K562 (cell line): ENCODE measurements around the gene MIER2.

Experiments used
- BCL6 ChIP-seq: fragments of 250-450 bp; sonication (Bioruptor Pico); IDR thresholded peaks from 2 replicates; pipeline ENCODE4 v1.4.0; 2020
- CHD1 ChIP-seq: fragments of 200-600 bp; sonication (generic); IDR thresholded peaks from one replicate; pipeline ENCODE4 v1.6.1; 2012; ENCODE audit warnings: mild to moderate bottlenecking, moderate library complexity, low read length, inconsistent platforms
- CTCF ChIP-seq, 3 experiments: IDR thresholded peaks in 2 of 3; conservative IDR thresholded peaks in 1 of 3; 2 replicates each; pipeline ENCODE4 v1.5.1; 2011 to 2012; ENCODE audit warnings: low read length in 3 of 3, mild to moderate bottlenecking in 3 of 3, control low read depth in 2 of 3, improper control_type of control experiment in 1 of 3, inconsistent platforms in 1 of 3, low read depth in 1 of 3, mixed read lengths in 1 of 3, moderate library complexity in 1 of 3; ENCODE audit not compliant: insufficient read depth in 2 of 3
- SNAPC5 ChIP-seq: fragments of 250-450 bp; sonication (Bioruptor Pico); IDR thresholded peaks from 2 replicates; pipeline ENCODE4 v1.8.0; 2021; ENCODE audit warnings: moderate library complexity, mild to moderate bottlenecking, inconsistent platforms
- SP1 ChIP-seq: sonication (generic); formaldehyde crosslinking; IDR thresholded peaks from 2 replicates; pipeline ENCODE4 v1.8.1; 2022; ENCODE audit warnings: mild to moderate bottlenecking, missing genetic modification reagents
- ZNF764 ChIP-seq: fragments of 250-450 bp; sonication (Bioruptor Pico); IDR thresholded peaks from 2 replicates; pipeline ENCODE4 v1.4.0; 2020; ENCODE audit warnings: low read depth, mild to moderate bottlenecking, moderate library complexity

GRCh38 chr19:282501-282900, 62.1 kb downstream of the MIER2 start:
- TF ChIP-seq ZNF764 (CRISPR knock-in tag) (no peak), SNAPC5 (CRISPR knock-in tag) (no peak), CTCF (IDR thresholded peaks at IDR 0.05 in 2 of 3, conservative IDR thresholded peaks at IDR 0.05 in 1 of 3; ENCODE audit: insufficient read depth in 2 of 3, low read depth in 1 of 3, low read length in 3 of 3) (no peak), SP1 (CRISPR knock-in tag) (no peak), BCL6 (no peak), CHD1 (no peak)
